HG03139 (cell line): ENCODE data around the gene PRKCA.
"Not testable (repeated sequence)": the region's sequence is repeated elsewhere in the genome, so short reads cannot be mapped to it uniquely, and the experiment has no call there.

ENCODE experiments used
- ATAC-seq: cut with Tn5 transposase; IDR thresholded peaks from one replicate; pipeline ENCODE4 v1.9.1; 2021; ENCODE audit not compliant: unreplicated experiment

Gene PRKCA

DNA sequence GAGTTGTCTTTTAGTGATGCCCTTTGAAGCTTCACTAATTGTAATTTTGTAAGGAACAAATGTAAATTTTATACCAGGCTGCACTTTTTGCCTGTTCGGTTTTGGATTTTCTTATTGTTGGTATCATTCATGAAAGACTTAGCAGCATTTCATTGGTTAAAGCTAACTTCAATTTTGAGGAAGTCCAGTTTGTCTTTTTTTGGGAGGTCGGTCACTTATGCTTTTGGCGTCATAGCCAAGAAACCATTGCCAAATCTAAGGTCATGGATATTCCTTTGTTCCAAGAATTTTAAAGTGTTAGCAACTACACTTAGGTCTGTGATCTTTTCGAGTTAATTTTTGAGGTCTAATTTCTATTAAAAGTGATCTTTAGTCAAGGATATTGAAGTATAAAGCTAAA lies 77.1 kb downstream of the PRKCA start:
- no peak for ATAC-seq

DNA sequence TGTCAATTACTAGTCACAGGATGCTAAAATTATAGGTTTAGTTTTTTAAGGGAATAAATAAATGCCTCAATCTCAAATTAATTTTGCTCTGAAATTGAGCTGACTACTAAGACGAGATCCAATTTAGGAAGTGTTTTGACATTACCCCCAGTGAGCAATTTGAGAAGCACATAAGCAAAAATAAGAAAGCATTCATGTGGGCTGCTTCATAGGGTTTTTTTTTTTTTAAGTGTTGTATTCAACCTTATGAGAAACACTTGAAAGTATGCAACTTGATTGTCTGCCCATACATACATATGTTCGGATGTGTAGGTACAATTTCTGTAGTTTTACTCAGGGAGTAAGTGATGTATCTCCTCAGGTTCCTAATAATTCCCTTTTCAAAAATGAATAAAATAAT lies 77.6 kb downstream of the PRKCA start:
- no peak for ATAC-seq

DNA sequence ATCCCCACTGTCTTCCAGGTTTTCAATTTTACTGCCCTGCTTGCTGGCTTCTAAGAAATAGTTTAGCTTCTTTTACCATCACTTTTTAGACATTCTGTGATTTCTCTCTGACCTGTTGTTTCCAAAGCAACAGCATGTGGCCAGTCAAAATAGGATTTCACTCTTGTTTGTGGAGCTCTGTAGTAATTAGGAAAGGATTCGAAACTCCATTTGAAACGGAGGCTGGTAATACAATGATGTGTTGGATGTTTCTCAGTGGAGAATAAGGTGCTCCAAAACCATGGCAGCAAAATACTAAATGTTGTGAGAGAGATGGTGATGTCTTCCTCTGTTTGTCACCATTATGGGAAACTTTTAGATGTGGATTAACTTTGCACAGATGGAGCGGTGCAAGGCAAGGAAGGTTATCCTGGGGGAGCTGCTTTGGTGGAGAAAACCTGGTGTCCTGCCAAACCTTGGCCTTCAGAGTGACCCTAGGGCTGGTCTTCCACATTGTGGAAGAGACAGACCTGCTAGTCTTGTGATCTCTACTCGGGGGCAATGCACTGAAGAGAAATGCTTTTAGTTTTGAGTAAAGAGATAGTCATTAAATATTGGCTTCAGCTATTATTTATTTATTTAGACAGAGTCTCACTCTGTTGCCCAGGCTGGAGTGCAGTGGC lies 79.4 kb downstream of the PRKCA start:
- ATAC-seq: no peak

DNA sequence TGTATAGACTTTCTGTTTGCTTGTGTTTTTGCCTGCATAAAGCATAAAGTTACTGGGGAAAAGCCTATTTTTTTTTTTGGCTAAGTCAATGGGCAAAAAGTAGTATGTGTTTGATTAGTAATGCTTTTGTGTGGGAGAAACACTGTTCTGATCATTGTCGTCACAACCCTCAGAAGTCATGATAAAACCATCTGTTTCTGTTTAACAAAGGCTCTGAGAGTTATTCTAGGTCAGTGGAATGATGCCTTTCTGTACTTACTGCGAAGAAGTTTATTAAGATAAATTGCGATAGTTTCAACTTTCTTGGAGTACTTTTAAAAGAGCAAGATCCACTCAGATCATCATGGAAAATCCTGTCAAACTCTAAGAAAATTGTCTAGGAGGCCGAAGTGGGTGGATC lies 80.9 kb downstream of the PRKCA start:
- ATAC-seq: no peak

DNA sequence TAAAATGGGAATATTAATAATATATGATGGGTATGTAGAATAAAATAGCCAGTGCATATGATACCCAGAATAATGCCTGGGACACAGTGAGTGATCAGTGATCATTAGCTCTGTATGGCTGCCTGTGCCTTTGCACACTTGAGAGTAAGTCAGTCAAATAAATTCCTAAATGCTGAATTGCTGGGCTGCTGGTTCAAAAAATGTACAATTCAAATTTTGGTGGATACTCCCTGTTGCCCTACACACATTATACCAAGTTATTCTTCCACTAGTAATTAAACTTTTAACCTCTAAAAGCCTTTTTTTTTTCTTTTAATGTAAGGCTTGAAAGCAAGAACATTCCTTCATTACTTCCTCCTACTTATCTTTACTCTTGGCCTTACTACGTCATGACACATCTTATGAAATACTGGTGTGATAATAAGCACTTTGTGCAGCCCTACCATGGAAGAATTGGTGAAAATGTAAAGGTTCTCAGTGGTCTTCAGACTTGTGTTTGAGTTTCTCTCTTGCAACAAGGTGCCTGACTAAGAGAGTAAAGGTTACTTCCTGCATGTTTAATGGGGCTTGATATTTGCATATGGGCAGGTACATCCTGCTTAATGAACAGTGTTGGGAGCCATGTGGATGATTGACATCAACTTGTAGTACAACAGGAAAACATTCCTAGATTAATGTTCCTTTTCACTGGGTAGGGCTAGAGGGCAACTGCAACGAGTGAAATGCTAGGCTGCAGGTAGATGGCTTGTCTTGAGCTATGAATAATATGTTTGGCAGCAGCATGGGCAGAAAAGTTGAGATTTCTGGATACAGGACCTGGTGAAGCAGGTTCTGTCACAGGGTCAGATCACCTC lies 84.3 kb downstream of the PRKCA start:
- ATAC-seq: no peak

DNA sequence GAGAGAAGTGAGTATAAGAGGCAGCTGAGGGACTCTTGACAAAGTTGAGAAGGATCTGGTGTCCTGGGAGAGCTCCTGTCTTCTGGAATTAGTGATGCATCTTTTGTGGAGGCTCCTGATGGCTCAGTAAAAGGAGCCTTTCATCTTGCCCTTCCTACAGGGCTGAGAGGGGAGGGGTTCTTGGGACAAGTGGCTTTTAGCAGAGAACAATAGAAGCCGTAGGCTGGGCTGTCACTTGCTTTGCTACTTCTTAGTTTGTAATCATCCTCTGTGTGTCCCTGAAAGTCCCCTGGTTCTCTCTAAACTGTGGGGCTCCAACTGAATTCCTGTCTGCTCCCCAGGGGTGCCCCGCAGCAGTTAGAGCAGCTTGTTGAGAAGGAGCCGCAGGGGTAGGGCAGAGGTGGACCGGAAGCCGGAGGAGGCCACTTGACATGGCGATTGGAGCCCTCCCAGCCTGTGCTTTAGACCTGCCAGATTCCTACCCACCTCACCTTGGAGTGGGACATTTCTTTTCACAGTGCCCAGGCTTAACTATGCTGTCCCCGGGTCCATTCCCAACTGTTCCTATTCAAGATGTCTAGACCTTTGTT lies 85.1 kb downstream of the PRKCA start:
- ATAC-seq: no peak

DNA sequence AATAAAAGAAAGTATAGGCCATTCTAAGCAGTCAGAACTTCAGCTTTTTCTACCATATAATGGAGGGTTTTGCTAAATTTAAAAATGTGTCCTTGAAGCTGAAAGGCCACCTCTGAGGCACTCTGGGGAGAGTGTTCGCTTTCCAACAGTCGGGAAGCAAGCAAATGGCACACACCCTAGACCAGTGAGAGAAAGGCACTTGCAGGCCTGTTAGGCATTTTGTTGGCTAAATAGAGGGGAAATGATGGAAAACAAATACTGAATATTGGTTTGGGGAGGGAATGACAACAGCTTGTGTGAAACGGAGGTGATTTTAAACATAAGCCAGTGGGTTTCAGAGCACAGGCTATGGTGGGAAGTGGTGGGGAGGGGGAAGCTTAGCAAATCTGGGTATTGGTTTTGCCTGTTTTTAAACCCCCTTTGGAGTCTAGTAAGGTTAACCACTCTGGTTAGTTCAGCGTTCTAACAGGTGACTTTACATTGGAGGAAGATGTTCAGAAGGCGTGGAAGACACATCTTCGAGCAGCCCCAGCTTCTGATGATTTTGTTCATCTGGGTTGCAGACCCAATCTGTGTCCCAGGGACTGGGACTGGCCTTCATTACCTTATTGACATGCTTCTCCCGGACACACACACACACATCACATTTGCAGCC lies 90.5 kb downstream of the PRKCA start:
- no peak for ATAC-seq

DNA sequence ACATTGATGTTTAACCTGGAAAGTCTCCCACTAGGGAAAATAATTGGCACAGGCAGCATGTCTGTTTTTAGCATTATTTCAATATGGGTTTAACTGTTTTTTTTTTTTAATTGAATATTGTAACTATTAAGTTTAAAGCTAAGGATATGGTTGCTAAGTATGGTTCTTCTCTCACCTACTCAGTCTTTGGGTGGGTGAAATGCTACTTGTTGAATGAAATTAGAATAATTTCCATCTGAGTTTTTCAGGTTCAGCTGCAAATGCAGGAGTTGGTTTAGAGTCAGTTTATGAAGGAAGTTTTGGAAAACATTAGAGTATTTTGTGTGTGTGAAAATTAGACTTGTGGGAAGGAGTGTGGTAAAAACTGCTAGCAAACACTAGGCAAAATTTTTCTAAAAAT lies 93.5 kb downstream of the PRKCA start:
- no peak for ATAC-seq

DNA sequence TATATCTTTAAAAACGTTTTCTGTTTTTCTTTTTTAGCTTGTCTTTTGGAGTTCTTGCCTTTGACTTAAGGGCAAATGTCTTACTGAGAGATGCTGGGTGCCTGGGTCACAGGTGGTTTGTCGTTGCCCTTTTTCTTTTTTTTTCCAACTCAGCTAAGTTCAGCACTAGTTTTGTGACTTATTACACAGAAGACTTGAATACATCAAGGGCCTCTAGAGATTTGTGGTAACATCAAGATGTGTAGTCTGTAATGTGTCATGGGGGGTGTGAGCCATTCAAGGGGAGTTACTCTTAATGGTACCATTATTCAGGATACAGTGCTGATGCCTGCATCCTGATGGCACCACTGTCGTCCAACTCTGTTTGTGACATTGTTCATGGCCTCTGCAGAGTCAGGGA lies 95.1 kb downstream of the PRKCA start:
- ATAC-seq: no peak

DNA sequence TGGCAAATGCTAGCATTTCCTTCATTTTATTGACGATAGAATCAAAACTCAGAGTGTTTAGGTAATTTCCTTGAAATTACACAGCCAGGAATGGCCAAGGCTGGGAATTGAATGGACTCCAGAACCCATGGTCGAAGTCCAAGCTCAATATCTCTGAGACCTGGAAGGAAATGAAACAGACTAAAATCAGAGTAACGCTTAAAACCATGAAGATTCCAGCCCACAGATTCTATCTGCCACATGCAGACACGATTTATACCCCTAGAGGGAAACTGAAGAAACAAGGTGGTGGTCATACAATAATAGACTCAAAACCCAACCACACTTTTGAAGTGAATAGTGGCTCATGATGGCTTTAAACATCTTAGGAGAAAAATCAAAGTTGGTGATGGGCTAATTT lies 95.6 kb downstream of the PRKCA start:
- no peak for ATAC-seq

DNA sequence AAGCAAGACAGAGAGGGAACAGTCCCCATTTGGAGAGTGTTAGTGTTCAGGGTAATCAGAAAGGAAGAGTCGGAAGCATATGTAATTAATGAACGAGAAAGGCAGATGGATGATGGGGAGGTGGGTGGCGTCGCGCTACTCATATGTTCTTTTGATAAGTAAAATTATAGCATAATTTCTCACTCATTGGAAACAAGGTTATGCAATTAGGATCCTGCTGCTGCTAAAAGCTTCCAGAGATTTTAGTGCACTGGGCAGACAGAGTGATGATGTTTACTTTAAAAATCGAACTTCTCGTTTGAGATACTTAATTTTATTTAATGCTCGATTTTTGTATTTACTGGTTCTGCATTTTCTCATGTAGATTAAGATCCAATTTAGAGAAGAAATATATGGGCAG lies 96.2 kb downstream of the PRKCA start:
- ATAC-seq: no peak

DNA sequence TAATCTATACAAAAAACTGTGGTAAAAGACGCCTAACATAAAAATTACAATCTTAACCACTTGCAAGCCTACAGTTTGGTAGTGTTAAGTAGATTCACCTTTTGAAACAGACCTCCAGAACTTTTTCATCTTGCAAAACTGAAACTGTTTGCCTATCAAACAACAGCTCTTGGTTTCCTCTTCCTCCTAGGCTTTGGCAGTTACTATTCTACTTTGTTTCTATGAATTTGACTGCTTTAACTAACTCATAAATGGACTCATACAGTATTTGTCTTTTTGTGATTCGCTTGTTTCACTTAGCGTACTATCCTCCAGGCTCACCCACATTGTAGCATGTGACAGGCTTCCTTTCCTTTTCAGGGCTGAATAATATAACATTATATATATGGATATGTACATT lies 97.0 kb downstream of the PRKCA start:
- no peak for ATAC-seq

DNA sequence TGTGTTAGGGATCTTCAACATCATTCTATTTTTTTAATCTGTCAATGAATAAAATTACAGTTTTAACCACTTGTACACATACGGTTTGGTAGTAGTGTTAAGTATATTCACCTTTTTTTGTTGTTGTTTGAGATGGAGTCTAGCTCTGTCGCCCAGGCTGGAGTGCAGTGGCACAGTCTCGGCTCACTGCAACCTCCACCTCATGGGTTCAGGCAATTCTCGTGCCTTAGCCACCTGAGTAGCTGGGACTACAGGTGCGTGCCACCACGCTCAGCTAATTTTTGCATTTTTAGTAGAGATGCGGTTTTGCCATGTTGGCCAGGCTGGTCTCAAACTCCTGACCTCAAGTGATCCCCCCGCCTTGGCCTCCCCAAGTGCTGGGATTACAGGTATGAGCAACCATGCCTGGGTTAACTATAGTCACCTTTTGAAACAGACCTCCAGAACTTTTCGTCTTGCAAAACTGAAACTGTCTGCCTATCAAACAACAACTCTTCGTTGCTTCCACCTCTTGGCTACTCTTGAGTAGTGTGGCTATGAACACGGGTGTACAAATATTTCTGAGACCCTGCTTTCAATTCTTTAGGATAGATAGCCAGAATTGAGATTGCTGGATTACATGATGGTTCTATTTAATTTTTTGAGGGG lies 97.8 kb downstream of the PRKCA start:
- not testable (repeated sequence) for ATAC-seq

DNA sequence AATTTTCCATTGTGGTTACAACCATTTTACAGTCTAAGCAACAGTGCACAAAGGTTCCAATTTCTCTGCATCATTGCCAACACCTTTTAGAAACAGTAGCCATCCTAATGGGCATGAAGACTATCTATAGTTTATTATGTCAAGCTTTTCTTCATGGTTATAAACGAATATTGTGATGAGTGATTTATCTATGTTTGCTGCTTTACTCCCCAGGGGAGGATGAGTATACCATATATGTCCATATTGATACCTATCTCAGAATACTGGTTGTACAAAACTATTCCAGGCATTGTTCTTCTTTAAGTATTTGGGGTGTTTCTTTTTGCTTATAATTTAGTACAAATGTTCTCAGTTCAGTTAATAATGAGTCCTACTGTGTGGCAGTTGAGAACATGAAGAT lies 98.3 kb downstream of the PRKCA start:
- ATAC-seq: no peak

DNA sequence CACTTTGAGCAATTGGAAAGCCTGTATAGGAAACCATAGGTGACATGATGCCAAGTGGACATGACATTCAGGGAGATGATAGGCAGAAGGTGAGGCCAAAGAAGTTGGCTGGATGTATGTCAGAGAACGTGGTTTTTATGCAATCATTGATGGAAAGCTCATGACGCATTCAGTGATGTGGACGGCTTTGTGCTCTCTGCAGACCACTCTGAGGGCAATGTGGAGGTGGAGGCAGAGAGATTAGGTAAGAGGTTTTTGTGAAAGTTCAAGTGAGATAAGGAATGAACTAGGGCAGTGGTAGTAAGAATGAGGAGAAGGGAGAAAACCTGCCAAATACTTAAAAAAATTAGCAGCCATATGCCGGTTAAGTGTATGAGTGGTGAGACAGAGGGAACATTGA lies 99.0 kb downstream of the PRKCA start:
- ATAC-seq: no peak

DNA sequence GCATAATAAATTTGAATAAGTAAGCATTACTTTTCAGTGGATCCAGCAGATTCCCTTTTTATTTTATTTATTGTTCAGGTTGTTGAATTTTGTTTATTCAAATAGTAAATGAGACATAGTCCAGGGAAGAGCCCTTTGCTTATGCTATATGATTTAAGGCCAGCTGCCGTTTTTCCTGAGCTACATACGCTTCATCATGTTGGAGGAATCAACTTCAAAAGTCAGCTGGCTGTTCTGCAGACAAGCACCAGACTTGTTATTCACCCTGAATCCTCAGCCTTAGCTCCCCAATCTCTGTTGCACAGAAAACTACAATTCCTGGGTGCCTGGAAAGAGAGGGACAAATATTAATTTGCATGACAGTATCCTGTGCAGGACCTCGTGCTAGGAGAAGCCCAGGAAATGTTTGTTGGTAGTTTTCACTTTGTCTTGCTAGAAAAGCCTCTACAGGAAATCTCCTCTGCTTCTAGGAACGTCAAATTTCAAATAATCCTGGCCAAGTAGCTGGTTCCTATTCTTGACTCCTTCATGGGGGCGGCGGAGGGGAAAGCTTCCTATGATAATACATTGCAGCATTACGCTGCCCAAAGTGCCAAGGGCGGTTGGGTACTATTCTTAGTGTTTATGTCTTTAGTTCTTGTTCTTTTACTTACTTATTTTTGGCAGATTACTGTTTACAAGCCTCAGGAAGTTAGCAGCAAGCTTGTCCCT lies 101.6 kb downstream of the PRKCA start:
- ATAC-seq: no peak

DNA sequence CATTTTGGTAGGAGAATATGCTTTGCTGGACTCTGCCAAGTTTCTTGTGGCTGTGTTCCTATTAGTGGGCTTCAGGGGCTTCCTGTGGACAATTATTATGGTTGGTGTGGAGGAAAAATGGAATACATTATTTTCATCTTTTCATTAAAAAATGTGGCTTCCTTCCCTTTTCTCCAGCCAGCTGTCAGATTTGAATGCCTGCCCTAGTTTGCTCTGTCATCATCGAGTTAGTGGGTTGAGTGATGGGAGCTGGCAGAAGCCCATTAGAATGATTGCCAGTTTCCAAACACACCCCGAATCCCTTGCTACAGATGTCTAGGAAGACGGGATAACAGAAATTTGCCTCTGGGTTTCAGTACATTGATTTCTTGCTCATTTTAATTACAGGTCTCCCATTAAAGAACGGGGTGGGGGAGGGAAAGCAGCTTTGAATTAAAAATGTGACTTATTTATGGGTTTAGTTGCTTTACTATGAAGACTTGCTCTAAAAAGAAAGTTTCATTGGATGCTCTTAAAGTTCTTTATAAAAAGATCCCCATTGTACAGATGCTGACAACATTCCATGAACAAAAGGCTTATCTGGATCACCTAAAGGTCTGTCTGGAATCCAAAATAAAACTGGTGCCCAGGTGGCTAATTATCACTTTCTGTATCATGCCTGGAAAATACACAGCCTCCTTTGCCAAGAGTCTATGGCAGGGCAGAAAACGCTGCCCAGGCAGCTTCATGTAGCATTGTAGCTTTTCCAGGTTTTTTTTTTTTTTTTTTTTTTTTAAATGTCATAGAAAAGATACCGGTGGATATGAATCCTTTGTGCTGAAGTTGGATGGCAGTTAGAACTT lies 103.6 kb downstream of the PRKCA start:
- no peak for ATAC-seq

DNA sequence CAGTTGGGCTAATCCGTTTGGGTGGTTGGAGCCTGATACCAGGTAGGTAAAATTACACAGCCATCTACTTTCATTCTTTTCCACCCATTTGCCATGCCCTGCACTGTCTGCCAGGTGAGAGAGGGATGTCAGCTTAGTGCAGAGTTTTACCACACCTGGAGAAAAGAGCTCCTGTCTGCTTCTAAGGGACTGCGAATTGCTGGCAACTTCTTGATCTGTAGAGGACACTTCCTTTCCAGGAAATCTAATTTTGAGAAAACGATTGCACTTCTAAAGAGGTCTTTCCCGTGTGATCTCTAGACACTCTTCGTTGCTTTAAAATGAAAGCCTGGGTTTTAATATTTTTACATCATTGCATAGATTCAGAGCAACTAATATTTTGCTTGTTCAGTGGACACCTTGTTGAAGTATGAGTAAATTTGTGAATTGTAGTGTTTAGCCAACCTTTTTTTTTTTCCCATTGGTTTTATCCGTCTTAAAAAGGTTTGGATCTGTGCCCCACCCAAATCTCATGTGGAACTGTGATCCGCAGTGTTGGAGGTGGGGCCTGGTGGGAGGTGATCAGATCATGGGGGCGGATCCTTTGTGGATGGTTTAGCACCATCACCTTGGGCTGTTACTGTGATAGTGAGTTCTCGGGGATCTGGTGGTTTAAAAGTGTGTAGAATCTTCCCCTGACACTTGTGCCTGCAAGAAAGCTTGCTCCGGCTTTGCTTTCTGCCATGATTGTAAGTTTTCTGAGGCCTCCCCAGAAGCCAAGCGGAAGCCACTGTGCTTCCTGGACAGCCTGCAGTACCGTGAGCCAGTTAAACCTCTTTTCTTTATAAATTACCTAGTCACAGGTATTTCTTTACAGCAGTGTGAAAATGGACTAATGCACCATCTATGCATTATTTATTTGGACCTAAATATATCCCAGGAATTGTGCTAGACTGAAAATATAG lies 104.6 kb downstream of the PRKCA start:
- no peak for ATAC-seq

DNA sequence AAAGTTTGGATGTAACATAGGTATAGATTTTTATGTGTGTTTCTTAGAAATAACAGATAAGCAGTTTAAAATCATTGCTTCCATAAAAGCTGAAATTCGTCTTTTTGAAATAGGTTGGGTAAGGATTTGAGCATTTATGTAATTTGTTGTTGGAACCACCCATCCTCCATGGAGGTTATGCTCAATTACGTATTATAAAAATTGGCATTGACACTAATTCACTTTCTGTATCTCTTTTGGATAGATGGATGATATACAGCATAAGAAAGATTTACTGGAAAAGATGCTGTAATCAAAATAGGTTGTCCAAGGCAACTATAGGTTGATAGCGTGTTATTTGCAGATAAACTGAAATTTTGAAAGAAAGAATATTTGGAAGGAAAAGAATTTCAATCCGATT lies 105.5 kb downstream of the PRKCA start:
- no peak for ATAC-seq
